ENCODE measurements around the gene CTNNBL1. TPM values are rescaled to one million over a fixed set of nuclear protein-coding genes. Genes with fewer than 3 reads are reported as not detected.

Gene CTNNBL1
- total RNA-seq, 1 donor from 2014 or later: 93.5 TPM

GRCh38 chr20:37808233-37809070 lies 114.6 kb downstream of the CTNNBL1 start:
- Mint-ChIP-seq H3K4me1 (ENCODE audit: low read depth) (peaks cover 4% of the 10 kb centered on the region), H3K9me3 (no peaks in the 10 kb centered on the region), H3K27me3 (ENCODE audit: insufficient read depth) (no peaks in the 10 kb centered on the region), H3K27ac (no peak overlapping the region), H3K36me3 (ENCODE audit: low read depth) (peaks cover 10% of the 10 kb centered on the region), H3K4me3 (no peak overlapping the region)
- intact Hi-C loops (cut with micrococcal nuclease): no loop called here
- no peak for DNase-seq (ENCODE audit: low spot score)

GRCh38 chr20:37810027-37810426 lies 116.2 kb downstream of the CTNNBL1 start:
- Mint-ChIP-seq H3K27ac (no peak overlapping the region), H3K4me3 (no peak overlapping the region), H3K27me3 (ENCODE audit: insufficient read depth) (no peaks in the 10 kb centered on the region), H3K36me3 (ENCODE audit: low read depth) (peaks cover 9% of the 10 kb centered on the region), H3K4me1 (ENCODE audit: low read depth) (no peaks in the 10 kb centered on the region), H3K9me3 (no peaks in the 10 kb centered on the region)
- intact Hi-C loops (cut with micrococcal nuclease): no loop called here
- no peak for DNase-seq (ENCODE audit: low spot score)

GRCh38 chr20:37816003-37816402 lies 122.2 kb downstream of the CTNNBL1 start:
- Mint-ChIP-seq H3K4me1 (ENCODE audit: low read depth) (no peaks in the 10 kb centered on the region), H3K27me3 (ENCODE audit: insufficient read depth) (no peaks in the 10 kb centered on the region), H3K27ac (no peak overlapping the region), H3K36me3 (ENCODE audit: low read depth) (peaks cover 5% of the 10 kb centered on the region), H3K4me3 (no peak overlapping the region), H3K9me3 (no peaks in the 10 kb centered on the region)
- intact Hi-C loops (cut with micrococcal nuclease): no loop called here
- DNase-seq (ENCODE audit: low spot score): no peak

GRCh38 chr20:37816726-37817125 lies 122.9 kb downstream of the CTNNBL1 start:
- no peaks in the 10 kb centered on the region for H3K4me1 Mint-ChIP-seq (ENCODE audit: low read depth)
- H3K36me3 Mint-ChIP-seq (ENCODE audit: low read depth): peaks cover 7% of the 10 kb centered on the region
- H3K27me3 Mint-ChIP-seq (ENCODE audit: insufficient read depth): no peaks in the 10 kb centered on the region
- intact Hi-C loops (cut with micrococcal nuclease): no loop called here
- no peak overlapping the region for H3K4me3 Mint-ChIP-seq
- H3K27ac Mint-ChIP-seq: no peak overlapping the region
- no peak for DNase-seq (ENCODE audit: low spot score)
- H3K9me3 Mint-ChIP-seq: no peaks in the 10 kb centered on the region

- no peak for DNase-seq (ENCODE audit: low spot score)
- no peaks in the 10 kb centered on the region for H3K27me3 Mint-ChIP-seq (ENCODE audit: insufficient read depth)
- no peak overlapping the region for H3K4me3 Mint-ChIP-seq
- peaks cover 9% of the 10 kb centered on the region for H3K36me3 Mint-ChIP-seq (ENCODE audit: low read depth)
- H3K9me3 Mint-ChIP-seq: no peaks in the 10 kb centered on the region
- intact Hi-C loops (cut with micrococcal nuclease): no loop called here
- no peak overlapping the region for H3K27ac Mint-ChIP-seq
- peaks cover 14% of the 10 kb centered on the region for H3K4me1 Mint-ChIP-seq (ENCODE audit: low read depth)
These were observed 127.9 kb downstream of the CTNNBL1 start for GRCh38 chr20:37821696-37822095.

DNA sequence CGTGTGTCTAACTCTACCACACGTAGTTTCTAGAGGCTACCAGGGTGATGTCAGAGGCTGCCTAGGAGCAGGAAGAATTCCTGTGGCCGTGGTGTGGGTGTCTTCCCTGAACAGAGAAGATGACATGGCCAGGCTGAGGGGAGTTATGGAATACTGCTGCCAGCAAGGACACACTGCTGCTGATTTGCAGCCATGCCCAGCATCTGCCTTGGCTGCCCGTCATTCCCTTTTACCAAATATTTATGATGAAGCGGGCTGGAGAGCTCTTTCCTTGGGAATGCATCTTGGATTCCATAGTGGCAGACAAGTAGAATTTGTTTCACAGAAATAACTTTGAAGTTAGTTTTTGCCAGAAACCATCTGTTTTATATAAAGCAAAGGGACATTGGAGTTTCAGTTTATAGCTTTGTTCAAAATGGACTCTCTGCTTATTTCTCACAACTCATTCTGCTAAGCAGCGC lies 128.3 kb downstream of the CTNNBL1 start:
- intact Hi-C loops (cut with micrococcal nuclease): no loop called here
- Mint-ChIP-seq H3K4me1 (ENCODE audit: low read depth) (peaks cover 14% of the 10 kb centered on the region), H3K4me3 (no peak overlapping the region), H3K9me3 (no peaks in the 10 kb centered on the region), H3K27ac (no peak overlapping the region), H3K27me3 (ENCODE audit: insufficient read depth) (no peaks in the 10 kb centered on the region), H3K36me3 (ENCODE audit: low read depth) (peaks cover 9% of the 10 kb centered on the region)
- no peak for DNase-seq (ENCODE audit: low spot score)

GRCh38 chr20:37823296-37823980 lies 129.6 kb downstream of the CTNNBL1 start:
- no peak for DNase-seq (ENCODE audit: low spot score)
- intact Hi-C loops (cut with micrococcal nuclease): no loop called here
- Mint-ChIP-seq H3K4me1 (ENCODE audit: low read depth) (peaks cover 14% of the 10 kb centered on the region), H3K9me3 (no peaks in the 10 kb centered on the region), H3K36me3 (ENCODE audit: low read depth) (peaks cover 9% of the 10 kb centered on the region), H3K4me3 (no peak overlapping the region), H3K27me3 (ENCODE audit: insufficient read depth) (no peaks in the 10 kb centered on the region), H3K27ac (peak overlapping the region; percentile 15)

GRCh38 chr20:37827605-37828004 lies 133.8 kb downstream of the CTNNBL1 start:
- Mint-ChIP-seq H3K27me3 (ENCODE audit: insufficient read depth) (no peaks in the 10 kb centered on the region), H3K36me3 (ENCODE audit: low read depth) (no peaks in the 10 kb centered on the region), H3K4me3 (no peak overlapping the region), H3K9me3 (no peaks in the 10 kb centered on the region), H3K27ac (no peak overlapping the region), H3K4me1 (ENCODE audit: low read depth) (peaks cover 12% of the 10 kb centered on the region)
- intact Hi-C loops (cut with micrococcal nuclease): no loop called here
- DNase-seq (ENCODE audit: low spot score): no peak

DNA sequence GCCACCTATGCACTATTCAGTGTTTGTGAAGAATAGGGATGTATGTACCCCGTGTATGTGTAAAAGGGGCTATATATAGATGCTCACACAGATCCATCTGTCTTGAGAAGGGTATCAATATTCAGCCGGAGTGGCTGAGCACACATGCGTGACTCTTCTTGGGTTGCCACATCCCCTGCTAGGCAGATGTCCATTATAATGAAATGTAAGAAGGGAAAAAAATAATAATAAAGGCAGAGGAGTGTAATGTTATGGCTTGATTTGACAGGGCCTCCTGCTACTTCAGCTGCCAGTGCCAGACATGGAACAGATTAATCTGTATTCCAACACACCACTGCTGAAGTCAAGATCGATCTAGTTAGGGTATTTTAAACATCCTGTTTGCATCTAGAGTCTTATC lies 134.9 kb downstream of the CTNNBL1 start:
- Mint-ChIP-seq H3K27ac (no peak overlapping the region), H3K4me3 (no peak overlapping the region), H3K27me3 (ENCODE audit: insufficient read depth) (no peaks in the 10 kb centered on the region), H3K9me3 (no peaks in the 10 kb centered on the region), H3K36me3 (ENCODE audit: low read depth) (no peaks in the 10 kb centered on the region), H3K4me1 (ENCODE audit: low read depth) (peaks cover 1% of the 10 kb centered on the region)
- no peak for DNase-seq (ENCODE audit: low spot score)
- intact Hi-C loops (cut with micrococcal nuclease): no loop called here

DNA sequence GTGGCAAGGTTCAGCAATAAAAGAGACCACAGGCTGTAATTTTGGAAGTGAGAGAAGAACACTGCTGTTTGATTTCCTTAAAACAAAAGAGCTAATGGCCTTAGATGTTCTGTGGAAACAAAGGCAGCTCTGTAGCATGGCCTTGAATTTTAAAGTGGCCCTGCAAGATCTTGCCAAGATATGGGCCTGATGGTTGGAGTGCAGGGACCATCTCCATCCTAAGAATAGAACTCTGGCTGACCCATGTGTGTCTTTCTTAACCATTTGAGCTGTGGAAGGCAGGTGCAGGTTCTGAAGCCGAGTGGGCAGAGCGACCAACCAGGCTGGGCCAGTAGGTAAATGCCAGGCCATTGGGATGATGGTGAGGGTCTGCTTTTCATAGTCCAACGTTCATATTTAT lies 135.3 kb downstream of the CTNNBL1 start:
- H3K27ac Mint-ChIP-seq: no peak overlapping the region
- H3K4me3 Mint-ChIP-seq: no peak overlapping the region
- no peaks in the 10 kb centered on the region for H3K9me3 Mint-ChIP-seq
- H3K27me3 Mint-ChIP-seq (ENCODE audit: insufficient read depth): no peaks in the 10 kb centered on the region
- no peaks in the 10 kb centered on the region for H3K4me1 Mint-ChIP-seq (ENCODE audit: low read depth)
- no peaks in the 10 kb centered on the region for H3K36me3 Mint-ChIP-seq (ENCODE audit: low read depth)
- intact Hi-C loops (cut with micrococcal nuclease): no loop called here
- DNase-seq (ENCODE audit: low spot score): no peak

DNA sequence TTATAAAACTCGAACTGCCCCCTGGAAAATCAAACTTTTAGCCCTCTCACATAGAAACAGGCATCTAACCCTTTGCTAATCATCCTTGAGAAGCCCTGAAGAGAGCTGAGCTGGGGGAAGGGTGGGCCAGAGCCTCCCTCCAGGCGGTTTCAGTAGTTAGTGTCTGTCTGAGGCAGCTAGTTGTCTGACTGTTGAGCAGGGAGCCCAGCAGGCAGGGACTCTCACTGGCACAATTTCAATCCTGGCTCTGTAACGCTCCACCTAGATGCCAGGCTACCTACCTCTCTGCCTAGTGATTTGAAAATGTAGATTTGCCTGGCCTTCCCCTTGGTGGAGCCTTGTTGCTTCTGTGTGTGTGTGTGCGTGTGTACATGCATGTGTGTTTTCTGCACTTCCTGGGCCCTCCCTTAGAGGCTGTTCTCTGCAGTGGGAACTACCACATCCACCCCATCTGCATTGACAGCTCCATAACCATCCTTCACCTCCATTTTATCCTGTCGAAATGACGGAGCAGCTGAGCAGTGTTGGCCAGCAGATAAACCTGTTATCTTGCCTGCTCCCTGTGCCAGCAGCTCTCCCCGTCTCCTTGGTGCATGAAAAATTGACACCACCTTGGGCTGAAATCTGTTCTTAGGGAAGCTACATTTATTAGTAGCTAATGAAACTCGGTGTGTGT lies 139.5 kb downstream of the CTNNBL1 start:
- Mint-ChIP-seq H3K4me3 (no peak overlapping the region), H3K27ac (no peak overlapping the region), H3K4me1 (ENCODE audit: low read depth) (peaks cover 6% of the 10 kb centered on the region), H3K9me3 (no peaks in the 10 kb centered on the region), H3K27me3 (ENCODE audit: insufficient read depth) (no peaks in the 10 kb centered on the region), H3K36me3 (ENCODE audit: low read depth) (no peaks in the 10 kb centered on the region)
- intact Hi-C loops (cut with micrococcal nuclease): no loop called here
- DNase-seq (ENCODE audit: low spot score): no peak

GRCh38 chr20:37836926-37837325 lies 143.1 kb downstream of the CTNNBL1 start:
- DNase-seq (ENCODE audit: low spot score): no peak
- Mint-ChIP-seq H3K4me3 (no peak overlapping the region), H3K4me1 (ENCODE audit: low read depth) (peaks cover 6% of the 10 kb centered on the region), H3K27ac (no peak overlapping the region), H3K27me3 (ENCODE audit: insufficient read depth) (no peaks in the 10 kb centered on the region), H3K9me3 (no peaks in the 10 kb centered on the region), H3K36me3 (ENCODE audit: low read depth) (peaks cover 3% of the 10 kb centered on the region)
- intact Hi-C loops (cut with micrococcal nuclease): no loop called here

DNA sequence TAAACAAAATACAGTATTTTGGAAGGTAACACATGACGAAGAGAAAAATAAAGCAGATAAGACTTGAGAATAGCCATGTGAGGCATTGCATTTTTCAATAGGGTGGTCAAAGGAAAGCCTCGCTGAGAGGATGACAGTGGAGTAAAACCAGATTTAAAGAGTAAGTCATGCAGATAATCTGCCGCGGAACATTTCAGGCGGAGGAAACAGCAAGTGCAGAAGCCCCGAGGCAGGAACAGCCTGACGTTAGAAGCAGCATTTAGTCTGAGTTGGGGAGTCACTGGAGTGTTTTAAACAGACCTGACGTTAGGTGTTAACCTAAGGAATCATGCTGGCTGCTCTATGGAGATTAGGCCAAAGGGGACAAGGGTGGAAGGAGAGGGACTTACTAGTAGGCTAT lies 144.1 kb downstream of the CTNNBL1 start:
- intact Hi-C loops (cut with micrococcal nuclease): no loop called here
- Mint-ChIP-seq H3K36me3 (ENCODE audit: low read depth) (peaks cover 4% of the 10 kb centered on the region), H3K4me3 (no peak overlapping the region), H3K9me3 (no peaks in the 10 kb centered on the region), H3K27ac (no peak overlapping the region), H3K4me1 (ENCODE audit: low read depth) (peaks cover 6% of the 10 kb centered on the region), H3K27me3 (ENCODE audit: insufficient read depth) (no peaks in the 10 kb centered on the region)
- DNase-seq (ENCODE audit: low spot score): no peak
